Gastroesophageal sphincter (tissue), 4 donors: ENCODE data around the gene ZGRF1. TPM values are rescaled to one million over a fixed set of nuclear protein-coding genes. Genes with fewer than 3 reads are reported as not detected.

Experiments
- ATAC-seq: fragments of 150-250 bp; one replicate; pipeline ENCODE4 v1.9.1; 2016; ENCODE audit warnings: mild to moderate bottlenecking, moderate library complexity
- H3K27ac ChIP-seq, 4 donors: fragments of 200-600 bp; sonication (generic) in 3 of 4; 1 replicate in 3 of 4; 2 replicates in 1 of 4; pipeline ENCODE4 v1.5.1; 2016 to 2019
- H3K27me3 ChIP-seq: fragments of 200-600 bp; sonication (generic); one replicate; pipeline ENCODE4 v1.5.1; 2019
- H3K36me3 ChIP-seq, 2 donors: fragments of 200-600 bp; sonication (generic); one replicate each; pipeline ENCODE4 v1.5.1; 2019; ENCODE audit warnings: control low read depth in 1 of 2
- H3K4me1 ChIP-seq, 3 donors: fragments of 200-600 bp; sonication (generic); 1 replicate in 2 of 3; 2 replicates in 1 of 3; pipeline ENCODE4 v1.5.1; 2016 to 2019; ENCODE audit warnings: control low read depth in 2 of 3
- H3K4me3 ChIP-seq, 2 donors: fragments of 200-600 bp; sonication (generic); one replicate each; pipeline ENCODE4 v1.5.1; 2019; ENCODE audit warnings: mild to moderate bottlenecking in 1 of 2, moderate library complexity in 1 of 2
- H3K9me3 ChIP-seq, 3 donors: fragments of 200-600 bp; sonication (generic); one replicate each; pipeline ENCODE4 v1.5.1; 2017 to 2019; ENCODE audit warnings: control low read depth in 2 of 3
- EP300 ChIP-seq: sonication (generic); formaldehyde crosslinking; IDR thresholded peaks from one replicate; pipeline ENCODE4 v1.6.1; 2017; ENCODE audit warnings: antibody characterized with exemption, mild to moderate bottlenecking
- POLR2A ChIP-seq, 2 donors: fragments of 450-650 bp; IDR thresholded peaks; one replicate each; pipeline ENCODE4 v1.6.1; 2017; ENCODE audit warnings: antibody characterized with exemption in 2 of 2, mild to moderate bottlenecking in 2 of 2, moderate library complexity in 1 of 2
- POLR2AphosphoS5 ChIP-seq: sonication (generic); formaldehyde crosslinking; IDR thresholded peaks from one replicate; pipeline ENCODE4 v1.6.1; 2017; ENCODE audit warnings: antibody characterized with exemption
- WGBS, 2 donors: methylation state at CpG; one replicate each; pipeline ENCODE4 v1.1.5; 2018; ENCODE audit warnings: low coverage in 1 of 2; 5-methylcytosine and 5-hydroxymethylcytosine counted together
- total RNA-seq, 4 donors: library from RNA; depleted of rRNA; stranded (reverse); fragments of >200 nt; gene quantifications; one replicate each; pipeline ENCODE4 v1.1.0, GENCODE V29; 2016
- TF ChIP-seq, protein P1 (sequence below), 4 experiments: fragments of 200-600 bp in 2 of 4; fragments of 450-650 bp in 2 of 4; sonication (generic) in 1 of 4; IDR thresholded peaks; one replicate each; pipeline ENCODE4 v1.5.1; 2017 to 2019; ENCODE audit warnings: antibody characterized with exemption in 4 of 4, mild to moderate bottlenecking in 2 of 4, moderate library complexity in 2 of 4

ZGRF1 gene
- total RNA-seq, 4 donors from 2014 or later = 2.8 to 4.7 (median 3.9) TPM

DNA sequence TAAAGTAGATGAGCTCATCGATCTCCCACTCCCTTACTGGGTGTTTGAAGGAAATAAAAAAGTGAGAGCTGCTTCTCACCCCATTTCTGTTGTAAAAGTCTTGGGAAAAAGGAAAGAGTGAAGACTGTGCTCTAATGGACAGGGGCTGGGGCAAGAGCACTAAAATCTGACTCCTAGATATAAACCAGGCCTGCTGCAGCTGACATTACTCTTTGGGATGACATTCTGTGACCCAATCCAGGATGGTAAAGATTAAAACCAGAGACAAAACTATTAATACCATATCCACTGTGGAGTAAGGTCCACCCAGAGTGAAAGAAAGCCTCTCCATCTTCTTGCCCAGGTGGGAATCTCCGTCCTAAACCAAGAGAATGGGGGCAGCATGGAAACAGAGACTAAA, 100.6 kb downstream of the ZGRF1 start:
- Histone ChIP-seq H3K27me3 (no peaks in the 10 kb centered on the region), H3K36me3 (no peaks in the 10 kb centered on the region), H3K4me1 (no peaks in the 10 kb centered on the region), H3K9me3 (no peaks in the 10 kb centered on the region), H3K4me3 (no peak overlapping the region), H3K27ac (no peak overlapping the region)
- no peak for ATAC-seq
- WGBS, 2 donors = 88 to 89% methylated on average over 1 to 2 of the region's 2 CpGs
- TF ChIP-seq POLR2A (IDR thresholded peaks at IDR 0.05) = no peak
- no peak for TF ChIP-seq EP300
- TF ChIP-seq, protein P1, sequence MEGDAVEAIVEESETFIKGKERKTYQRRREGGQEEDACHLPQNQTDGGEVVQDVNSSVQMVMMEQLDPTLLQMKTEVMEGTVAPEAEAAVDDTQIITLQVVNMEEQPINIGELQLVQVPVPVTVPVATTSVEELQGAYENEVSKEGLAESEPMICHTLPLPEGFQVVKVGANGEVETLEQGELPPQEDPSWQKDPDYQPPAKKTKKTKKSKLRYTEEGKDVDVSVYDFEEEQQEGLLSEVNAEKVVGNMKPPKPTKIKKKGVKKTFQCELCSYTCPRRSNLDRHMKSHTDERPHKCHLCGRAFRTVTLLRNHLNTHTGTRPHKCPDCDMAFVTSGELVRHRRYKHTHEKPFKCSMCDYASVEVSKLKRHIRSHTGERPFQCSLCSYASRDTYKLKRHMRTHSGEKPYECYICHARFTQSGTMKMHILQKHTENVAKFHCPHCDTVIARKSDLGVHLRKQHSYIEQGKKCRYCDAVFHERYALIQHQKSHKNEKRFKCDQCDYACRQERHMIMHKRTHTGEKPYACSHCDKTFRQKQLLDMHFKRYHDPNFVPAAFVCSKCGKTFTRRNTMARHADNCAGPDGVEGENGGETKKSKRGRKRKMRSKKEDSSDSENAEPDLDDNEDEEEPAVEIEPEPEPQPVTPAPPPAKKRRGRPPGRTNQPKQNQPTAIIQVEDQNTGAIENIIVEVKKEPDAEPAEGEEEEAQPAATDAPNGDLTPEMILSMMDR (IDR thresholded peaks at IDR 0.05) = no peak
- no peak for TF ChIP-seq POLR2AphosphoS5

DNA sequence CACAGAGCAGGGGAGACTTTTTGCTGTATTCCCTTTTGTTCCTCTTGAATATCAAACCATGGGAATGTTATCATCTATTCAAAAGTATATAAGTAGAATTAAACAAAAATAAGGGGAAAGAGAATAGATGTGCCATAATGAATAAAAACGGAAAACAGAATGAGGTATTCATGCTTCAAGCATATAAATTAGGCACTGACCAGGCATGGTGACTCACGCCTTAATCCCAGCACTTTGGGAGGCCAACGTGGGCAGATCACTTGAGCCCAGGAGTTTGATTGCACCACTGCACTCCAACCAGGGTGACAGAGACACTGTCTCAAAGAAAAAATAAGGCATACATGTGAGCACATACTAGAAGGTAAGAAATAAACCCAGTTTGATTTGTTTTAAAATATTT, 104.4 kb downstream of the ZGRF1 start:
- H3K27ac ChIP-seq = no peak overlapping the region
- H3K27me3 ChIP-seq = peaks cover 21% of the 10 kb centered on the region
- H3K36me3 ChIP-seq = no peaks in the 10 kb centered on the region
- WGBS, 2 donors = 80 to 97% methylated on average over 3 of the region's 3 CpGs
- ATAC-seq = no peak
- no peak overlapping the region for H3K4me3 ChIP-seq
- H3K9me3 ChIP-seq = no peaks in the 10 kb centered on the region
- H3K4me1 ChIP-seq = no peaks in the 10 kb centered on the region
- TF ChIP-seq POLR2A (IDR thresholded peaks at IDR 0.05) (no peak), POLR2AphosphoS5 (no peak), EP300 (no peak)
- TF ChIP-seq, protein P1 (IDR thresholded peaks at IDR 0.05) = no peak

DNA sequence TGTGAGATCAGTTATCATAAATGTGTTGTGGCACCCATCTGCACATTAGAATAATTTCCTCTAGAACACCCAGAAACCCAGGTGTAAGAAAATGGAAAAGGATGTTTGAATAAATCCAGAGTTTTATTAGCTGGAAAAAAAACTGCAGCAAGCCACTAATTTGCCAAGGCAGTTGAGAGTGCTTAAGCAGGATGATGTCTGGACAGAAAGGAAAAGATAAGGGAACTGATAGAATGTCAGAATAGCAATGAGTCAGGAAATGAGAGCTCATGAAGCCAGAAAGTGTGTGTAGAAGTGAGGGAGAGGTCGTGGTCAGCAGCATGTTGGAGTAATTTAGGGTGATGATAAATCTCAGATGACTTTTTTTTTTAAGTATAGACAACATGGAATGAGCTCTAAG, 105.6 kb downstream of the ZGRF1 start:
- H3K36me3 ChIP-seq = no peaks in the 10 kb centered on the region
- H3K27ac ChIP-seq = no peak overlapping the region
- 33 to 69% methylated on average over 1 of the region's 1 CpG for WGBS, 2 donors
- peaks cover 24% of the 10 kb centered on the region for H3K27me3 ChIP-seq
- TF ChIP-seq POLR2A (IDR thresholded peaks at IDR 0.05) = no peak
- no peak for TF ChIP-seq EP300
- TF ChIP-seq, protein P1 (IDR thresholded peaks at IDR 0.05) = no peak
- no peak for TF ChIP-seq POLR2AphosphoS5
- H3K4me1 ChIP-seq = no peaks in the 10 kb centered on the region
- no peak overlapping the region for H3K4me3 ChIP-seq
- ATAC-seq = no peak
- H3K9me3 ChIP-seq = no peaks in the 10 kb centered on the region

DNA sequence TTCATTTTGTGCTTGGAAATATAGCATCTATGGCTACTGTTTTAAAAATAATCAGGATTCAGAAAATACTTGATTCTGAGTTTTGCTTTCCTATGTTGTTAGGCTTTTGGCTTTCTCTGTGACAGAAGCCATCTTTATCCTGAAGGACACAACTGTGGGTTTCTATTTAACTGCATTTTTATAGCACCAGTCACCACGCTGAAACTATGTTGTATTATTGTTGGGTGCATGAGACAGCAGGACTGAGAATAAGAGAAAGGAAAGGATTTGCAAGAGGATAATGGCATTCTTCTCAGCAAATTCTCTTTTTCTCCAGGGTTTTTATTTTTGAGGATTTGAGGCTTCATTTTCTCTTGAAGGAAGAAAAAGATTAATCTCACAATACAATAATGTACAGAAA, 110.6 kb downstream of the ZGRF1 start:
- TF ChIP-seq POLR2AphosphoS5 (no peak), EP300 (no peak), POLR2A (IDR thresholded peaks at IDR 0.05) (no peak)
- TF ChIP-seq, protein P1 (IDR thresholded peaks at IDR 0.05) = no peak
- Histone ChIP-seq H3K4me1 (peaks cover 0 to 25% (median 11%) of the 10 kb centered on the region in 3 donors), H3K27me3 (peaks cover 71% of the 10 kb centered on the region), H3K36me3 (no peaks in the 10 kb centered on the region), H3K27ac (no peak overlapping the region), H3K4me3 (no peak overlapping the region), H3K9me3 (peaks cover 0 to 8% (median 0%) of the 10 kb centered on the region in 3 donors)
- WGBS, 2 donors = 41 to 67% methylated on average over 1 of the region's 1 CpG
- ATAC-seq = no peak

GRCh38 chr4:112523764-112524505, 112.8 kb downstream of the ZGRF1 start:
- H3K36me3 ChIP-seq = no peaks in the 10 kb centered on the region
- H3K4me1 ChIP-seq = peaks cover 0 to 35% (median 11%) of the 10 kb centered on the region in 3 donors
- 6 to 40% methylated on average over 1 to 9 of the region's 46 CpGs for whole genome bisulfite sequencing, 2 donors
- peak; percentile 50 for ATAC-seq
- peak overlapping the region in 1 of 2 donors; percentile 43 for H3K4me3 ChIP-seq
- peaks cover 74% of the 10 kb centered on the region for H3K27me3 ChIP-seq
- H3K9me3 ChIP-seq = peaks cover 0 to 29% (median 0%) of the 10 kb centered on the region in 3 donors
- TF ChIP-seq, protein P1 (IDR thresholded peaks at IDR 0.05) = peak in 3 of 4 experiments; percentile 35 to 75 (median 43)
- TF ChIP-seq POLR2AphosphoS5 = no peak
- no peak overlapping the region for H3K27ac ChIP-seq
